Measurements from ENCODE around the gene H2AZ1.

H2AZ1 gene

DNA sequence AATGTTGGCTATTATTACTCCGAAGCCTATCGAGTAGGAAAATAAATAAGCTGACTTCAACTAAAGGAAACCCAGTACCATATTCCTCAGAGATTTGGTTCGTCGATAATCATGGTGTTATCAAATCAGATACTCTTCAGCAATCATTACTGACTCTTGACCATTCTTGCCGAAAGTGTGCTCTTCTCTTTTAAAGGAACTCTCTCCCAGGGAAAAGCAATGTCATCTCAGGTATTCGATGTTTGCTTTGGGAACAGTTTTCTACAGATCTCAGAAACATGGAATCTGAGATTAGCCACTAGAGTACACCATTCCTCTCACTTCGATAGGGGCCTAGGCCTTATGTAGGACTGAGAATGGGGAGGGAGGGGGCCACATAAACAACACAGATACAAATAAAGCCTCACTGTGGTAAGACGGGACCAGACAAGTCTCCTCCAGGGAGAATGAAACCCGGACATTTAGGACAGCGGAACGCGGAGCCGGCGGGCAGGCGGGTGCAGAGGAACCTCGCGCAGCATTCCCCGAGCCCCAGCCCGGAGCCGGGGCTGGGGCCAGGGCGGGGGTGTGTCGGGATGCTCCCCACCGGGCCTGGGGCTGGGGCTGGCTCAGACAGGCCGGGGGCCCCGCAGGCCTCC is 4.2 kb downstream of the H2AZ1 start:
- TF ChIP-seq, protein P1, sequence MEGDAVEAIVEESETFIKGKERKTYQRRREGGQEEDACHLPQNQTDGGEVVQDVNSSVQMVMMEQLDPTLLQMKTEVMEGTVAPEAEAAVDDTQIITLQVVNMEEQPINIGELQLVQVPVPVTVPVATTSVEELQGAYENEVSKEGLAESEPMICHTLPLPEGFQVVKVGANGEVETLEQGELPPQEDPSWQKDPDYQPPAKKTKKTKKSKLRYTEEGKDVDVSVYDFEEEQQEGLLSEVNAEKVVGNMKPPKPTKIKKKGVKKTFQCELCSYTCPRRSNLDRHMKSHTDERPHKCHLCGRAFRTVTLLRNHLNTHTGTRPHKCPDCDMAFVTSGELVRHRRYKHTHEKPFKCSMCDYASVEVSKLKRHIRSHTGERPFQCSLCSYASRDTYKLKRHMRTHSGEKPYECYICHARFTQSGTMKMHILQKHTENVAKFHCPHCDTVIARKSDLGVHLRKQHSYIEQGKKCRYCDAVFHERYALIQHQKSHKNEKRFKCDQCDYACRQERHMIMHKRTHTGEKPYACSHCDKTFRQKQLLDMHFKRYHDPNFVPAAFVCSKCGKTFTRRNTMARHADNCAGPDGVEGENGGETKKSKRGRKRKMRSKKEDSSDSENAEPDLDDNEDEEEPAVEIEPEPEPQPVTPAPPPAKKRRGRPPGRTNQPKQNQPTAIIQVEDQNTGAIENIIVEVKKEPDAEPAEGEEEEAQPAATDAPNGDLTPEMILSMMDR (IDR thresholded peaks at IDR 0.05; ENCODE audit: low read depth, low read length) = no peak; the same call in 1 of the 2 replicates
- no peak for DNase-seq (ENCODE audit: extremely low read depth, low read depth)

DNA sequence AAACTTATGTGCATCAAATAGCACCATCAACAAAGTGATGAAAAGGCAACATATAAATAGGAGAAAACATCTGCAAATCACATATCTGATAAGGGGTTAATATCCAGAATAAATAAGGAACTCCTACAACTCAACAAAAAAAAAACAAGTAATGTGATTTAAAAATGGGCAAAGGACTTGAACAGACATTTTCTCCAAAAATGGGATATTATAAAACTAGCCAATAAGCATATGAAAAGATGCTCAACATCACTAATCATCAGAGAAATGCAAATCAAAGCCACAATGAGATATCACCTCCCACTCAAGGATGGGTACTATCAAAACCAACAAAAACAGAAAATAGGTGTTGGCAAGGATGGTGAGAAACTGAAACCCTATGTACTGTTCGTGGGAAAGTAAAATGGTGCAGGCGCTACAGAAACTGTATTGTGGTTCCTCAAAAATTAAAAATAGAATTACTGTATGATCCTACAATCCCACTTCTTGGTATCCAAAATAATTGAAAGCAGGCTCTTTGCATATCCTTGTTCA is 6.1 kb downstream of the H2AZ1 start:
- no peak for DNase-seq (ENCODE audit: extremely low read depth, low read depth)
- TF ChIP-seq, protein P1 (IDR thresholded peaks at IDR 0.05; ENCODE audit: low read depth, low read length) = no peak

DNA sequence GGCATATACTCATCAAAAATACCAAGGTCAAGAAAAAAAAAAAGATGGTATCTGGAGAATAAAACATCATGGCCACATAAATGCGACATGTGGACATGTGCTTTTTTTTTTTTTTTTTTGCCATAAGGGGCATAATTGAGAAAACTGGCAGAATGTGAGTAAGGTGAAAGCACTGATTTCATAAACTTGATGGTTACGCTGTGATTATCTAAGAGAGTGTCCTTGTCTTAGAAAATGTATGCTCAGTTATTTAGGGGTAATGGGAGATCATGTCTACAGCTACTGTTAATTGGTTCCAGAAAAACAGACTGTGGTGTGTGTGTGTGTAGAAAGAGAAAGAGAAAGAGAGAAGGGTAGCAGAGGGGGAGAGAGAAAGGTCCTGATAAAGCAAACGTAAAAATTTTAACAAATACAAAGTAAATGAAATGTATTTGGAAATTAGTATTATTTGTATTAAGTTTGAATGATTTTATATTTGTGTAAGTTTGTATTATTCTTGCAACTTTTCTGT is 11.8 kb downstream of the H2AZ1 start:
- TF ChIP-seq, protein P1 (IDR thresholded peaks at IDR 0.05; ENCODE audit: low read depth, low read length) = no peak
- no peak for DNase-seq (ENCODE audit: extremely low read depth, low read depth)

DNA sequence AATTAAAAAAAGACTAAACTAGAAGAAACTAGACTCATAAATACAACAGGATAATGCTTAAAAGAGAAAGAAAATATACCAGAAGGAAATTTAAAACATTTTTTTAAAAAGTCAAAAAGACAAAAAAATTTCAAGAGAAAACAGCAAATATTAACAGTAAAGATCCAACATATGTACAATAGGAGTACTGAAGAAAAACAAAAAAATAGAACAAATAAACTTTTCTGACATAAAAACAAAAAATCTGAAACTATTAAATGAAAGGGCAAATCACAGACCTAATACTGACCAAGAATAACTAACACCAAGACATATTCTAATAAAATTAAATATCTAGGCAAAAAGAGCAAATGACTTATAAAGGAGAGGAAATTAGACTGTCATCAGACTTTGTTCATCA is 15.2 kb downstream of the H2AZ1 start:
- DNase-seq (ENCODE audit: extremely low read depth, low read depth) = no peak
- TF ChIP-seq, protein P1 (IDR thresholded peaks at IDR 0.05; ENCODE audit: low read depth, low read length) = no peak

DNA sequence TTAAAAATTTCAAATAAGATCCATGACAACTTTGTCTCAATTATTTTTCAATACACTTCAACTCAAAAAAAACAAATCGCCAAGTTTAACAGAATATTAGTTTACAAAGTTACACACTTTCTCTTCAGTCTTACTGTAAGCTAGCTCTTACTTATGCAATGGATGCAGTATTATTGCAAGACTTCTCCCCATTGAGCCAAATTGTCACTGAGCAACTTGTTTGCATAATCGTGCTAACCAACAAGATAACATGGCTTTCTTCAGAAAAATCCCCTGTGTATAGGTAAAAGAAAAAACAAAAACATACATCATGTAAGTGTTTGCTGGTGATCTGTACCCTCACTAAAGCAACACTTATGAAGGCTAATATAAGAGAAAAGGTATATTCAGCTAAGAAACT is 22.5 kb downstream of the H2AZ1 start:
- DNase-seq (ENCODE audit: extremely low read depth, low read depth) = no peak
- TF ChIP-seq, protein P1 (IDR thresholded peaks at IDR 0.05; ENCODE audit: low read depth, low read length) = no peak

DNA sequence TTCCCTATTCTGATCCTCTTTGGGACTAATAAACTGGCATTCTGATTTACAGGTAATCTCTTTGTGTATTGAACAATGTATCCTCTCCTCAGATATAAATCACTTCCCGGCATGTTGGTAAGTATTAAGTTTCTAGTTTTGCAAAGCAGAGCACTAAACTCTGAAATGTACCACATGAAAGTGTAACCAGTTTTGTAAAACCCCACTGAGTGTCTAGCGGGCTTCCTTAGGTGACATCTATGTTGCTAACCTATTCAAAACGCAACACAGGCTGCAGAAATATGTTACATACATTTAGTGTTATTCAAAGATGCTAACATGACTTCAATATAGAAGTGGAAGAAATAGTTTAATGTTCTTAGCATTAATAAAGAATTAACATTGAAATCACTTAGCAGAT is 28.9 kb downstream of the H2AZ1 start:
- DNase-seq (ENCODE audit: extremely low read depth, low read depth) = no peak
- TF ChIP-seq, protein P1 (IDR thresholded peaks at IDR 0.05; ENCODE audit: low read depth, low read length) = no peak

DNA sequence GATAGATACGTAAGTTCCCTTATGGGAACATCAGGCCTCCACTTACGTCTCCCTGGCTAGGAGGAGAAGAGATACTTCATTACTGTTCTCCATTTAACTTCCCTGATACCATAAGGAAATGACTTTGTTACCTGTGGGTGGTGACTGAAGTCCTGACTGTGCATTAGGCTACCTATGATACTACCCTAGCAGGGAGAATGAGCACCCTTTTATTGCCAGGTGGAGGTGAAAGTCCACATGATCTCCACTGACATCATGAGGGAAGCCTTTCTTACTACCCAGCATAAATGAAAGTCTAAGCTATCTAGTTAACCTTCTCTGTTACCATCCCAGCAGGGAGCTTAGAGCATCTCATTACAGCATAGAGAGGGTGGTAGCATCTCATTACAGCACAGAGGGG is 31.4 kb downstream of the H2AZ1 start:
- TF ChIP-seq, protein P1 (IDR thresholded peaks at IDR 0.05; ENCODE audit: low read depth, low read length) = no peak
- DNase-seq (ENCODE audit: extremely low read depth, low read depth) = no peak

Data from AG09319 (cell line).